Osteoblast (primary cell): ENCODE results near the gene RNGTT. TPM values are rescaled to one million over a fixed set of nuclear protein-coding genes. Genes with fewer than 3 reads are reported as not detected.

Experiments
- DNase-seq: peaks from one replicate; pipeline ENCODE4 v3.0.0; 2011; ENCODE audit warnings: low spot score, mixed read lengths; ENCODE audit not compliant: insufficient read length; ENCODE audit errors: missing footprints
- H2AFZ ChIP-seq: 2 replicates; pipeline ENCODE4 v1.6.0; 2011; ENCODE audit warnings: mild to moderate bottlenecking, low read length
- H3K27ac ChIP-seq: 2 replicates; pipeline ENCODE4 v1.5.1; 2011; ENCODE audit warnings: mild to moderate bottlenecking, low read depth, low read length, moderate library complexity
- H3K27me3 ChIP-seq: 2 replicates; pipeline ENCODE4 v1.6.0; 2012; ENCODE audit warnings: mild to moderate bottlenecking, control low read depth, inconsistent platforms, low read length, moderate library complexity; ENCODE audit not compliant: insufficient read depth
- H3K36me3 ChIP-seq: 2 replicates; pipeline ENCODE4 v1.5.1; 2011; ENCODE audit warnings: mild to moderate bottlenecking, low read length, control low read depth, moderate library complexity; ENCODE audit not compliant: insufficient read depth
- H3K4me1 ChIP-seq: 2 replicates; pipeline ENCODE4 v1.5.1; 2011; ENCODE audit warnings: mild to moderate bottlenecking, low read length, control low read depth, moderate library complexity; ENCODE audit not compliant: insufficient read depth
- H3K4me2 ChIP-seq: 2 replicates; pipeline ENCODE4 v1.6.0; 2011; ENCODE audit warnings: mild to moderate bottlenecking, low read length; ENCODE audit not compliant: insufficient read depth
- H3K4me3 ChIP-seq: fragments of 200-600 bp; sonication (generic); 3 replicates; pipeline ENCODE4 v1.5.1; 2012; ENCODE audit warnings: mild to moderate bottlenecking, low read length, inconsistent platforms; ENCODE audit not compliant: insufficient read depth
- H3K79me2 ChIP-seq: 2 replicates; pipeline ENCODE4 v1.6.0; 2012; ENCODE audit warnings: mild to moderate bottlenecking, low read length, control low read depth, inconsistent platforms; ENCODE audit not compliant: insufficient read depth
- H3K9me3 ChIP-seq: 2 replicates; pipeline ENCODE4 v1.5.1; 2011; ENCODE audit warnings: low read depth, low read length, control low read depth
- H4K20me1 ChIP-seq: 2 replicates; pipeline ENCODE4 v1.6.0; 2012; ENCODE audit warnings: mild to moderate bottlenecking, low read length, control low read depth; ENCODE audit not compliant: insufficient read depth
- total RNA-seq: library from RNA; depleted of rRNA; stranded (reverse); fragments of >200 nt; gene quantifications from 2 replicates; pipeline ENCODE4 v1.2.3, GENCODE V29; 2012
- TF ChIP-seq, protein P1 (sequence below): IDR thresholded peaks from 2 replicates; pipeline ENCODE4 v1.5.1; 2011; ENCODE audit warnings: mild to moderate bottlenecking, low read depth, low read length, moderate library complexity; ENCODE audit errors: extremely low read depth

RNGTT gene
- total RNA-seq, 1 donor, result 19.2 TPM

DNA sequence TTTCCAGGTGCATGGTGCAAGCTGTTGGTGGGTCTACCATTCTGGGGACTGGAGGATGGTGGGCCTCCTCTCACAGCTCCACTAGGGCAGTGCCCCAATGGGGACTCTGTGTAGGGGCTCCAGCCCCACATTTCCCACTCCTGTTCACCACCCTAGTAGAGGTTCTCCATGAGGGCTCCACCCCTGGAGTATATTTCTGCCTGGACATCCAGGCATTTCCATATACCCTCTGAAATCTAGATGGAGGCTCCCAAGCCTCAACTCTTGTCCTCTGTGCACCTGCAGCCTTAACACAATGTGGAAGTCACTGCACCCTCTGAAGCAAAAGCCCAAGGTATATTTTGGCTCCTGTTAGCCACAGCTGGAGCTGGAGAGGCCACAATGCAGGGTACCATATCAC lies 393.5 kb downstream of the RNGTT start:
- H3K4me1 ChIP-seq, result no peaks in the 10 kb centered on the region
- no peaks in the 10 kb centered on the region for H3K36me3 ChIP-seq

DNA sequence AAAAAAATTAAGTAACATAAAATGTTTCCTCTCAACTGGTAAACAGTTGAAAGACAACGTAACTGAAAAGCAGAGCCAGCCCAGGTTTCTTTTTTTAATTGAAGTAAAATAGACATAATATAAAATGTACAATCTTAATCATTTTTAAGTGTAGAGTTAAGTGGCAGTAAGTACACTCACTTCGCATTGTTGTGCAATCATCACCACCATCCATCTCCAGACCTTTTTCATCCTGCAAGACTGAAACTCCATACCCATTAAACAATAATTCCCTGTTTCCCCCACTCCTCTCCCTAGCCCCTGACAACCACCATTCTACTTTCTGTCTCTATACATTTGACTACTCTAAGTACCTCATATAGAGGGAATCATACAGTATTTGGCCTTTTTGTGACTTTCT lies 395.7 kb downstream of the RNGTT start:
- Histone ChIP-seq H3K4me1 (no peaks in the 10 kb centered on the region), H3K4me3 (no peak overlapping the region), H4K20me1 (no peaks in the 10 kb centered on the region), H3K36me3 (no peaks in the 10 kb centered on the region), H3K4me2 (no peak overlapping the region), H2AFZ (no peak overlapping the region), H3K79me2 (no peaks in the 10 kb centered on the region), H3K27me3 (no peaks in the 10 kb centered on the region), H3K9me3 (no peaks in the 10 kb centered on the region), H3K27ac (no peak overlapping the region)
- TF ChIP-seq, protein P1, sequence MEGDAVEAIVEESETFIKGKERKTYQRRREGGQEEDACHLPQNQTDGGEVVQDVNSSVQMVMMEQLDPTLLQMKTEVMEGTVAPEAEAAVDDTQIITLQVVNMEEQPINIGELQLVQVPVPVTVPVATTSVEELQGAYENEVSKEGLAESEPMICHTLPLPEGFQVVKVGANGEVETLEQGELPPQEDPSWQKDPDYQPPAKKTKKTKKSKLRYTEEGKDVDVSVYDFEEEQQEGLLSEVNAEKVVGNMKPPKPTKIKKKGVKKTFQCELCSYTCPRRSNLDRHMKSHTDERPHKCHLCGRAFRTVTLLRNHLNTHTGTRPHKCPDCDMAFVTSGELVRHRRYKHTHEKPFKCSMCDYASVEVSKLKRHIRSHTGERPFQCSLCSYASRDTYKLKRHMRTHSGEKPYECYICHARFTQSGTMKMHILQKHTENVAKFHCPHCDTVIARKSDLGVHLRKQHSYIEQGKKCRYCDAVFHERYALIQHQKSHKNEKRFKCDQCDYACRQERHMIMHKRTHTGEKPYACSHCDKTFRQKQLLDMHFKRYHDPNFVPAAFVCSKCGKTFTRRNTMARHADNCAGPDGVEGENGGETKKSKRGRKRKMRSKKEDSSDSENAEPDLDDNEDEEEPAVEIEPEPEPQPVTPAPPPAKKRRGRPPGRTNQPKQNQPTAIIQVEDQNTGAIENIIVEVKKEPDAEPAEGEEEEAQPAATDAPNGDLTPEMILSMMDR, result no peak
- DNase-seq, result no peak

More for the DNA sequence above, 393.5 kb downstream of the RNGTT start:
- Histone ChIP-seq H2AFZ (no peak overlapping the region), H3K4me2 (no peak overlapping the region), H3K27me3 (no peaks in the 10 kb centered on the region), H3K9me3 (no peaks in the 10 kb centered on the region), H4K20me1 (no peaks in the 10 kb centered on the region), H3K27ac (no peak overlapping the region), H3K4me3 (no peak overlapping the region), H3K79me2 (no peaks in the 10 kb centered on the region)
- TF ChIP-seq, protein P1, result no peak
- DNase-seq, result no peak

DNA sequence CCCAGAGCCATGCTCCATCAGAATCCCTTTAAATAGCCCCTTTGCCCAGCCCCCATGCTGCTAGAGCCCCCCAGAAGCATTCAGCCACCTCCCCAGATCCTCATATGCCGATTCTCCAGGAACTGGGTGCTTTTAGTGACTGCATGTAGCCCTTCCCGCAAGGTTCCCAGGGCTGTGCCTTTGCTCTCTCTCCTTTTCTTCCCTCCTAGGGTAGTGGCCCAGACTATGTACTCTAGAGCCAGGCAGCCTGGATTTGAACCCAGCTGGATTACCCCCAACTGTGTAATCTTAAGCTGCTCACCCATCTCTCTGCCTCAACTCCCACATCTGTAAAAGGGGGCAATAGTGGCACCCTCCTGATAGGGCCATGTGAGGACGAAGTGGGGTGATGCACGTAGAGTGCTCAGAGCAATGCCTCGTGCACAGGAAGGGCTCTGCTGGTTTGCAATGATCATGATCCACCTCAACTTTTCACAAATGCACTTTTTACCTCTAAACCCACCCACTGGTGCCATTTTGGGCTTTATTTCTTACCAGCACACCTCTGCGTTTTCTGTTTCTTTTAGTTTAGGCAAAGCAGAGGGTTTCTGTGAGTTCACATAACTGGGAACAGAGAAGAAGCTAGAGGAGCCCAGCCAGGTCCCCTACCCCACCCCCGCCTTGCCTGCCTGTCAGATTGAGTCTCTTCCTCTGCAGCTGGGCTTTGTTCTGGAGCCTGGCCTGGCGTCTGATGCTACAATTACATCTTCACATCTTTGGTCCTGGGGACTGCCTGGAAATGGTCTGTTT lies 396.5 kb downstream of the RNGTT start:
- Histone ChIP-seq H3K4me3 (no peak overlapping the region), H3K4me1 (no peaks in the 10 kb centered on the region), H3K36me3 (no peaks in the 10 kb centered on the region), H4K20me1 (no peaks in the 10 kb centered on the region), H2AFZ (no peak overlapping the region), H3K27ac (no peak overlapping the region), H3K4me2 (no peak overlapping the region), H3K9me3 (no peaks in the 10 kb centered on the region), H3K27me3 (no peaks in the 10 kb centered on the region), H3K79me2 (no peaks in the 10 kb centered on the region)
- DNase-seq, result no peak
- TF ChIP-seq, protein P1, result no peak

DNA sequence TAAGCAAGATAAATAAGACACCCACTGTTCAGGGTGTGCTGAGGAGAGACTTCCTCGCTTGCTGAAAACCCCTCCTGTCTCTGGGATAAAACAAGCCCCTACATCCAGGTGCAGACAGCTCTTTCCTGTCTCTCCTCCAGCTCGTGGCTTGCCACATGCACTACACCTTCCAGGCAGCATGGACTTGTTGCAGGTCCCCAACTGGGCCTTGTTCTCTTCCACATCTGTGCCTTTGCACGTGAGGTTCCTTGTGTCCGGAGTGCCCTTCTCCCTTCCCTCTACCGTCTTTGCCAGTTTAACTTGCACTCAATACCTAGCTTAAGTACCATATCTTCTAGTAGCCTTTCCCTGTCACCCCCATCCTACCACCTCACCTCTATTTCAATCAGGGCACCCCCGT lies 397.6 kb downstream of the RNGTT start:
- Histone ChIP-seq H3K79me2 (no peaks in the 10 kb centered on the region), H2AFZ (no peak overlapping the region), H3K9me3 (no peaks in the 10 kb centered on the region), H3K27me3 (no peaks in the 10 kb centered on the region), H3K27ac (no peak overlapping the region), H4K20me1 (no peaks in the 10 kb centered on the region), H3K4me2 (no peak overlapping the region), H3K4me1 (no peaks in the 10 kb centered on the region), H3K36me3 (no peaks in the 10 kb centered on the region), H3K4me3 (no peak overlapping the region)
- TF ChIP-seq, protein P1, result no peak
- DNase-seq, result no peak
